ENCODE measurements around the gene RBMS1. TPM values are rescaled to one million over a fixed set of nuclear protein-coding genes. Genes with fewer than 3 reads are reported as not detected.

The RBMS1 gene
- total and polyA plus RNA-seq, 2 of the 13 experiments (the other 11 are each of a cell fraction or from before 2014, with no cell fraction given) = 55.5 to 110 TPM

DNA sequence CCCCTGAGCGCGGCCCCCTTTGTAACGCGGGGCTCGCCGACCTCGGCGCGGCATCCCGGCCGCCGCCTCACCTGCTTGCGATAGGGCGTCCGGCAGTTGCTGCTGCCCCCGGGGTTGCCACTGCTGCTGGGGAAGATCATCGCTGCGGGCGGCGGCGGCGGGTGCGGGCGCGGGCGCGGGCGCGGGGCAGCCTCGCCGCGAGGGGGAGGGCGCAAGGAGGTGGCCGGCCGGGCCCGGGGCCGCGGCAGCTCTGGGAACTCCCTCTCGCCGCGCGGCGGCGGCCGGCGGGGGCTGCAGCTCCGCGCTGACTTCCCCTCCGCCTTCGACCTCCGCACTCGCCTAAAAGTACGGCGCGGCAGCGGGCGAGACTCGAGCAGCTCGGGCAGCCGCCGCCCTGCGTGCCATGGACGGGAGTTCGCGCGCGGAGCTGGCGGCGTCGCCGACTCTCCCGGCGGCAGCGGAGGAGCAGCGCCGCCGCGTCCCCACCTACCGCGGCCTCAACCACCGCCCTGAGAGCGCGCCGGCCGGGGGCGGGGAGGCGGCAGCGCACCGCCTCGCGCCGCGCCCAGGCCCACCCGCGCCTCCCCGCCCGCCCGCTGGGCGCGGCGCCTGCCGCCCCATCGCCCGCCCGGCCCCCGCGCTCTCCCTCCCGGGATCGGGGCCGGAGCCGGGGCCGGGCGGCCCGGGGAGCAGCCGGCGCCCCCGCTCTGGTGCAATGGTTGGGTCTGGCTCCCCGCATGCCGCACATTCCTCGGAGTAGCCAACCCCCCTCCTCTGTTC, 86.0 kb downstream of the RBMS1 start (continued):
- no peak; the same call in 1 of the 2 replicates for TF ChIP-seq ZNF451 (CRISPR knock-in tag; IDR thresholded peaks at IDR 0.05)
- TF ChIP-seq, protein P1, sequence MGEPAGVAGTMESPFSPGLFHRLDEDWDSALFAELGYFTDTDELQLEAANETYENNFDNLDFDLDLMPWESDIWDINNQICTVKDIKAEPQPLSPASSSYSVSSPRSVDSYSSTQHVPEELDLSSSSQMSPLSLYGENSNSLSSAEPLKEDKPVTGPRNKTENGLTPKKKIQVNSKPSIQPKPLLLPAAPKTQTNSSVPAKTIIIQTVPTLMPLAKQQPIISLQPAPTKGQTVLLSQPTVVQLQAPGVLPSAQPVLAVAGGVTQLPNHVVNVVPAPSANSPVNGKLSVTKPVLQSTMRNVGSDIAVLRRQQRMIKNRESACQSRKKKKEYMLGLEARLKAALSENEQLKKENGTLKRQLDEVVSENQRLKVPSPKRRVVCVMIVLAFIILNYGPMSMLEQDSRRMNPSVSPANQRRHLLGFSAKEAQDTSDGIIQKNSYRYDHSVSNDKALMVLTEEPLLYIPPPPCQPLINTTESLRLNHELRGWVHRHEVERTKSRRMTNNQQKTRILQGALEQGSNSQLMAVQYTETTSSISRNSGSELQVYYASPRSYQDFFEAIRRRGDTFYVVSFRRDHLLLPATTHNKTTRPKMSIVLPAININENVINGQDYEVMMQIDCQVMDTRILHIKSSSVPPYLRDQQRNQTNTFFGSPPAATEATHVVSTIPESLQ (CRISPR knock-in tag; conservative IDR thresholded peaks at IDR 0.05) = no peak
- TF ChIP-seq MBNL3 (CRISPR knock-in tag; conservative IDR thresholded peaks at IDR 0.05) = no peak
- no peak for TF ChIP-seq SOX13 (IDR thresholded peaks at IDR 0.05)
- no peak for TF ChIP-seq SOX13 (CRISPR knock-in tag; conservative IDR thresholded peaks at IDR 0.05 in 1 of 2, IDR thresholded peaks at IDR 0.05 in 1 of 2)
- no peak for TF ChIP-seq ZNF430 (CRISPR knock-in tag; IDR thresholded peaks at IDR 0.05)
- no peak for TF ChIP-seq NFKB2 (CRISPR knock-in tag; IDR thresholded peaks at IDR 0.05; ENCODE audit: borderline replicate concordance)
- TF ChIP-seq HNF4G (IDR thresholded peaks at IDR 0.05; ENCODE audit: borderline replicate concordance, low read depth, low read length) = no peak
- no peak for TF ChIP-seq HNF4G (CRISPR knock-in tag; IDR thresholded peaks at IDR 0.05; ENCODE audit: borderline replicate concordance, low read depth)
- TF ChIP-seq ZSCAN9 (CRISPR knock-in tag; IDR thresholded peaks at IDR 0.05; ENCODE audit: borderline replicate concordance) = no peak
- TF ChIP-seq ZNF773 (CRISPR knock-in tag; IDR thresholded peaks at IDR 0.05; ENCODE audit: borderline replicate concordance) = no peak
- TF ChIP-seq, protein P2, sequence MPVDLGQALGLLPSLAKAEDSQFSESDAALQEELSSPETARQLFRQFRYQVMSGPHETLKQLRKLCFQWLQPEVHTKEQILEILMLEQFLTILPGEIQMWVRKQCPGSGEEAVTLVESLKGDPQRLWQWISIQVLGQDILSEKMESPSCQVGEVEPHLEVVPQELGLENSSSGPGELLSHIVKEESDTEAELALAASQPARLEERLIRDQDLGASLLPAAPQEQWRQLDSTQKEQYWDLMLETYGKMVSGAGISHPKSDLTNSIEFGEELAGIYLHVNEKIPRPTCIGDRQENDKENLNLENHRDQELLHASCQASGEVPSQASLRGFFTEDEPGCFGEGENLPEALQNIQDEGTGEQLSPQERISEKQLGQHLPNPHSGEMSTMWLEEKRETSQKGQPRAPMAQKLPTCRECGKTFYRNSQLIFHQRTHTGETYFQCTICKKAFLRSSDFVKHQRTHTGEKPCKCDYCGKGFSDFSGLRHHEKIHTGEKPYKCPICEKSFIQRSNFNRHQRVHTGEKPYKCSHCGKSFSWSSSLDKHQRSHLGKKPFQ (CRISPR knock-in tag; IDR thresholded peaks at IDR 0.05; ENCODE audit: insufficient replicate concordance) = peak; percentile 16
- TF ChIP-seq, protein P3, sequence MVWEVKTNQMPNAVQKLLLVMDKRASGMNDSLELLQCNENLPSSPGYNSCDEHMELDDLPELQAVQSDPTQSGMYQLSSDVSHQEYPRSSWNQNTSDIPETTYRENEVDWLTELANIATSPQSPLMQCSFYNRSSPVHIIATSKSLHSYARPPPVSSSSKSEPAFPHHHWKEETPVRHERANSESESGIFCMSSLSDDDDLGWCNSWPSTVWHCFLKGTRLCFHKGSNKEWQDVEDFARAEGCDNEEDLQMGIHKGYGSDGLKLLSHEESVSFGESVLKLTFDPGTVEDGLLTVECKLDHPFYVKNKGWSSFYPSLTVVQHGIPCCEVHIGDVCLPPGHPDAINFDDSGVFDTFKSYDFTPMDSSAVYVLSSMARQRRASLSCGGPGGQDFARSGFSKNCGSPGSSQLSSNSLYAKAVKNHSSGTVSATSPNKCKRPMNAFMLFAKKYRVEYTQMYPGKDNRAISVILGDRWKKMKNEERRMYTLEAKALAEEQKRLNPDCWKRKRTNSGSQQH (CRISPR knock-in tag; IDR thresholded peaks at IDR 0.05; ENCODE audit: low read depth) = no peak
- TF ChIP-seq CENPT (CRISPR knock-in tag; IDR thresholded peaks at IDR 0.05; ENCODE audit: low read depth) = no peak; the same call in 1 of the 2 replicates
- no peak for TF ChIP-seq CEBPB (IDR thresholded peaks at IDR 0.05; ENCODE audit: borderline replicate concordance, low read depth, low read length)
- TF ChIP-seq, protein P4, sequence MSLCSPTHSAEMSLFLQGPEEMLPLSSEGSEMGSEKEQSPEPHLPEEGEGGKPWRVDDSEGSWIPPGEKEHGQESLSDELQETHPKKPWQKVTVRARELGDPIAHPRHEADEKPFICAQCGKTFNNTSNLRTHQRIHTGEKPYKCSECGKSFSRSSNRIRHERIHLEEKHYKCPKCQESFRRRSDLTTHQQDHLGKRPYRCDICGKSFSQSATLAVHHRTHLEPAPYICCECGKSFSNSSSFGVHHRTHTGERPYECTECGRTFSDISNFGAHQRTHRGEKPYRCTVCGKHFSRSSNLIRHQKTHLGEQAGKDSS (CRISPR knock-in tag; IDR thresholded peaks at IDR 0.05; ENCODE audit: borderline replicate concordance, low read depth) = 0 out of 2 replicates have a peak, but pooled peaks have one; percentile 37
- TF ChIP-seq GATAD1 (CRISPR knock-in tag; IDR thresholded peaks at IDR 0.05) = no peak
- TF ChIP-seq, protein P5, sequence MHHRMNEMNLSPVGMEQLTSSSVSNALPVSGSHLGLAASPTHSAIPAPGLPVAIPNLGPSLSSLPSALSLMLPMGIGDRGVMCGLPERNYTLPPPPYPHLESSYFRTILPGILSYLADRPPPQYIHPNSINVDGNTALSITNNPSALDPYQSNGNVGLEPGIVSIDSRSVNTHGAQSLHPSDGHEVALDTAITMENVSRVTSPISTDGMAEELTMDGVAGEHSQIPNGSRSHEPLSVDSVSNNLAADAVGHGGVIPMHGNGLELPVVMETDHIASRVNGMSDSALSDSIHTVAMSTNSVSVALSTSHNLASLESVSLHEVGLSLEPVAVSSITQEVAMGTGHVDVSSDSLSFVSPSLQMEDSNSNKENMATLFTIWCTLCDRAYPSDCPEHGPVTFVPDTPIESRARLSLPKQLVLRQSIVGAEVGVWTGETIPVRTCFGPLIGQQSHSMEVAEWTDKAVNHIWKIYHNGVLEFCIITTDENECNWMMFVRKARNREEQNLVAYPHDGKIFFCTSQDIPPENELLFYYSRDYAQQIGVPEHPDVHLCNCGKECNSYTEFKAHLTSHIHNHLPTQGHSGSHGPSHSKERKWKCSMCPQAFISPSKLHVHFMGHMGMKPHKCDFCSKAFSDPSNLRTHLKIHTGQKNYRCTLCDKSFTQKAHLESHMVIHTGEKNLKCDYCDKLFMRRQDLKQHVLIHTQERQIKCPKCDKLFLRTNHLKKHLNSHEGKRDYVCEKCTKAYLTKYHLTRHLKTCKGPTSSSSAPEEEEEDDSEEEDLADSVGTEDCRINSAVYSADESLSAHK (CRISPR knock-in tag; IDR thresholded peaks at IDR 0.05; ENCODE audit: borderline replicate concordance) = no peak
- TF ChIP-seq, protein P6, sequence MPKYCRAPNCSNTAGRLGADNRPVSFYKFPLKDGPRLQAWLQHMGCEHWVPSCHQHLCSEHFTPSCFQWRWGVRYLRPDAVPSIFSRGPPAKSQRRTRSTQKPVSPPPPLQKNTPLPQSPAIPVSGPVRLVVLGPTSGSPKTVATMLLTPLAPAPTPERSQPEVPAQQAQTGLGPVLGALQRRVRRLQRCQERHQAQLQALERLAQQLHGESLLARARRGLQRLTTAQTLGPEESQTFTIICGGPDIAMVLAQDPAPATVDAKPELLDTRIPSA (CRISPR knock-in tag; IDR thresholded peaks at IDR 0.05; ENCODE audit: borderline replicate concordance) = no peak

Data from HepG2 (cell line).